Right ventricle myocardium superior (tissue), 1 donor: ENCODE measurements around the gene WIPI1. TPM values are rescaled to one million over a fixed set of nuclear protein-coding genes. Genes with fewer than 3 reads are reported as not detected.
"Not testable (repeated sequence)": the region's sequence is repeated elsewhere in the genome, so short reads cannot be mapped to it uniquely, and the experiment has no call there.

Experiments used
- ATAC-seq: fragments of 200-7000 bp; cut with Tn5 transposase; one replicate; pipeline ENCODE4 v1.9.1; 2020; ENCODE audit warnings: mild to moderate bottlenecking; ENCODE audit not compliant: poor library complexity
- DNase-seq: peaks from one replicate; pipeline ENCODE4 v3.0.0-alpha.2; 2020
- intact Hi-C: fragments of 100-400 bp; cut with DNase I; formaldehyde crosslinking; loops from one replicate; pipeline ENCODE4 v1.11.2; 2022
- long read RNA-seq: library from polyadenylated mRNA; unstranded; transcript quantifications from one replicate; pipeline ENCODE4 v2.0.0, GENCODE V29; 2021
- total RNA-seq: library from RNA; stranded (reverse); fragmentation: NEBNext Ultra II Directional; extraction: Animal tissue kit (Norgen Biotek cat#: 25700); gene quantifications from one replicate; pipeline ENCODE4 v1.2.1, GENCODE V29; 2021
- donor health status: DM: no; HTN: yes; CAD: no; lungs with severe emphysema.

Gene WIPI1
- total RNA-seq: 63.7 TPM
- long read RNA-seq, transcript WIPI1-201 (13 exons, 1,832 nt): major isoform, 184 of 230 reads
- long read RNA-seq, transcript WIPI1-202 (12 exons, 1,575 nt): minor isoform, 14 of 230 reads
- long read RNA-seq, partial matches to known transcripts: 10 of 230 reads
- long read RNA-seq, other reads (novel, unspliced or antisense): 20 of 230 reads

GRCh38 chr17:68457168-68457538, at the start of gene WIPI1:
Gene WIPI1 (minus strand): TSS chr17:68457496. CDS start chr17:68457421, 75 bp downstream.
- intact Hi-C loops: loop anchor here (5.0 kb wide), 1 partner anchor 195 kb away; no protein-coding TSS in a partner anchor
- DNase-seq (no peak), ATAC-seq (no peak)

- DNase-seq (no peak), ATAC-seq (no peak)
- intact Hi-C loops: no loop called here
Observed at GRCh38 chr17:68505951-68506350, 48.7 kb upstream of the WIPI1 start.

- intact Hi-C loops: no loop called here
- no peak for ATAC-seq
Observed at GRCh38 chr17:68501074-68501473, 43.8 kb upstream of the WIPI1 start.

GRCh38 chr17:68499587-68499986, 42.3 kb upstream of the WIPI1 start:
- ATAC-seq: no peak
- intact Hi-C loops: no loop called here
- no peak for DNase-seq

More at GRCh38 chr17:68501074-68501473, 43.8 kb upstream of the WIPI1 start:
- no peak for DNase-seq

GRCh38 chr17:68498479-68499326, 41.4 kb upstream of the WIPI1 start:
- ATAC-seq (peak; percentile 92), DNase-seq (peak; percentile 56)
- intact Hi-C loops: no loop called here

GRCh38 chr17:68497885-68498319, 40.6 kb upstream of the WIPI1 start:
- ATAC-seq: peak; percentile 42
- DNase-seq: no peak
- intact Hi-C loops: no loop called here

- no peak for ATAC-seq
- no peak for DNase-seq
- intact Hi-C loops: no loop called here
Observed at GRCh38 chr17:68495081-68495480, 37.8 kb upstream of the WIPI1 start.

- intact Hi-C loops, DNase-seq: not testable (repeated sequence)
- peak; percentile 6 for ATAC-seq
Observed at GRCh38 chr17:68492394-68493054, 35.2 kb upstream of the WIPI1 start.

GRCh38 chr17:68491381-68492231, 34.3 kb upstream of the WIPI1 start:
- intact Hi-C loops: no loop called here
- peak; percentile 70 for DNase-seq
- ATAC-seq: peak; percentile 68

GRCh38 chr17:68489919-68490318, 32.6 kb upstream of the WIPI1 start:
- ATAC-seq (no peak), DNase-seq (no peak)
- intact Hi-C loops: no loop called here

GRCh38 chr17:68484458-68484857, 27.2 kb upstream of the WIPI1 start:
- ATAC-seq (no peak), DNase-seq (no peak)
- intact Hi-C loops: no loop called here

GRCh38 chr17:68482576-68483041, 25.3 kb upstream of the WIPI1 start:
- DNase-seq: no peak
- intact Hi-C loops: no loop called here
- ATAC-seq: no peak

- ATAC-seq: no peak
- intact Hi-C loops: no loop called here
- DNase-seq: no peak
Observed at GRCh38 chr17:68480885-68481284, 23.6 kb upstream of the WIPI1 start.

GRCh38 chr17:68470961-68471360, 13.7 kb upstream of the WIPI1 start:
- intact Hi-C loops: no loop called here
- DNase-seq (no peak), ATAC-seq (no peak)

- DNase-seq: no peak
- intact Hi-C loops: loop anchor here (5.0 to 10.0 kb wide), 2 partner anchors 44 to 294 kb away; partner anchors contain the start of gene PRKAR1A
- ATAC-seq: peak; percentile 38
Observed at GRCh38 chr17:68468788-68469187, 11.5 kb upstream of the WIPI1 start.

GRCh38 chr17:68468334-68468733, 11.0 kb upstream of the WIPI1 start:
- DNase-seq (no peak), ATAC-seq (peak; percentile 81)
- intact Hi-C loops: loop anchor here (5.0 to 10.0 kb wide), 2 partner anchors 44 to 294 kb away; partner anchors contain the start of gene PRKAR1A

- DNase-seq (no peak), ATAC-seq (no peak)
- intact Hi-C loops: loop anchor here (10.0 kb wide), 1 partner anchor 289 kb away; no protein-coding TSS in a partner anchor
Observed at GRCh38 chr17:68463211-68464019, 6.1 kb upstream of the WIPI1 start.
